Measurements from ENCODE around the gene SCIN.

SCIN gene

GRCh38 chr7:12565873-12566272, 4.6 kb upstream of the SCIN start:
- no peak overlapping the region for H3K27ac ChIP-seq (ENCODE audit: insufficient read depth, low read length, poor library complexity, severe bottlenecking)
- no peaks in the 10 kb centered on the region for H3K9me3 ChIP-seq (ENCODE audit: control insufficient read depth, low read length)

GRCh38 chr7:12567015-12567414, 3.5 kb upstream of the SCIN start:
- H3K4me1 ChIP-seq (ENCODE audit: control insufficient read depth, insufficient read depth, low read length, poor library complexity, severe bottlenecking) = peaks cover 12% of the 10 kb centered on the region
- H3K36me3 ChIP-seq (ENCODE audit: control insufficient read depth, insufficient read depth, low read length) = no peaks in the 10 kb centered on the region
- no peak overlapping the region for H3K27ac ChIP-seq (ENCODE audit: insufficient read depth, low read length, poor library complexity, severe bottlenecking)
- H3K4me3 ChIP-seq (ENCODE audit: insufficient read depth, low read depth, low read length, poor library complexity, severe bottlenecking) = no peak overlapping the region
- no peak for DNase-seq
- H3K27me3 ChIP-seq (replicated peaks; ENCODE audit: control insufficient read depth, insufficient read depth, low read length, poor library complexity, severe bottlenecking) = peaks cover 10% of the 10 kb centered on the region
- no peaks in the 10 kb centered on the region for H3K9me3 ChIP-seq (ENCODE audit: control insufficient read depth, low read length)

More at GRCh38 chr7:12565873-12566272, 4.6 kb upstream of the SCIN start:
- Histone ChIP-seq H3K4me1 (ENCODE audit: control insufficient read depth, insufficient read depth, low read length, poor library complexity, severe bottlenecking) (peaks cover 9% of the 10 kb centered on the region), H3K27me3 (replicated peaks; ENCODE audit: control insufficient read depth, insufficient read depth, low read length, poor library complexity, severe bottlenecking) (peaks cover 9% of the 10 kb centered on the region), H3K36me3 (ENCODE audit: control insufficient read depth, insufficient read depth, low read length) (no peaks in the 10 kb centered on the region), H3K4me3 (ENCODE audit: insufficient read depth, low read depth, low read length, poor library complexity, severe bottlenecking) (no peak overlapping the region)
- no peak for DNase-seq

- Histone ChIP-seq H3K4me3 (ENCODE audit: insufficient read depth, low read depth, low read length, poor library complexity, severe bottlenecking) (no peak overlapping the region), H3K27me3 (replicated peaks; ENCODE audit: control insufficient read depth, insufficient read depth, low read length, poor library complexity, severe bottlenecking) (peaks cover 13% of the 10 kb centered on the region), H3K27ac (ENCODE audit: insufficient read depth, low read length, poor library complexity, severe bottlenecking) (no peak overlapping the region), H3K4me1 (ENCODE audit: control insufficient read depth, insufficient read depth, low read length, poor library complexity, severe bottlenecking) (peaks cover 12% of the 10 kb centered on the region), H3K9me3 (ENCODE audit: control insufficient read depth, low read length) (no peaks in the 10 kb centered on the region), H3K36me3 (ENCODE audit: control insufficient read depth, insufficient read depth, low read length) (no peaks in the 10 kb centered on the region)
- no peak for DNase-seq
These were observed 847 bp upstream of the SCIN start for GRCh38 chr7:12569673-12570072.

GRCh38 chr7:12570168-12570533, 369 bp upstream of the SCIN start:
- Histone ChIP-seq H3K9me3 (ENCODE audit: control insufficient read depth, low read length) (no peaks in the 10 kb centered on the region), H3K4me3 (ENCODE audit: insufficient read depth, low read depth, low read length, poor library complexity, severe bottlenecking) (peak overlapping the region; percentile 48), H3K4me1 (ENCODE audit: control insufficient read depth, insufficient read depth, low read length, poor library complexity, severe bottlenecking) (peaks cover 12% of the 10 kb centered on the region), H3K27me3 (replicated peaks; ENCODE audit: control insufficient read depth, insufficient read depth, low read length, poor library complexity, severe bottlenecking) (peaks cover 13% of the 10 kb centered on the region), H3K27ac (ENCODE audit: insufficient read depth, low read length, poor library complexity, severe bottlenecking) (no peak overlapping the region), H3K36me3 (ENCODE audit: control insufficient read depth, insufficient read depth, low read length) (no peaks in the 10 kb centered on the region)
- DNase-seq = no peak

- Histone ChIP-seq H3K36me3 (ENCODE audit: control insufficient read depth, insufficient read depth, low read length) (no peaks in the 10 kb centered on the region), H3K27me3 (replicated peaks; ENCODE audit: control insufficient read depth, insufficient read depth, low read length, poor library complexity, severe bottlenecking) (peaks cover 13% of the 10 kb centered on the region), H3K9me3 (ENCODE audit: control insufficient read depth, low read length) (no peaks in the 10 kb centered on the region), H3K4me1 (ENCODE audit: control insufficient read depth, insufficient read depth, low read length, poor library complexity, severe bottlenecking) (peaks cover 12% of the 10 kb centered on the region), H3K27ac (ENCODE audit: insufficient read depth, low read length, poor library complexity, severe bottlenecking) (no peak overlapping the region), H3K4me3 (ENCODE audit: insufficient read depth, low read depth, low read length, poor library complexity, severe bottlenecking) (no peak overlapping the region)
- DNase-seq = no peak
These were observed 1.2 kb downstream of the SCIN start for GRCh38 chr7:12571691-12572090.

- Histone ChIP-seq H3K9me3 (ENCODE audit: control insufficient read depth, low read length) (no peaks in the 10 kb centered on the region), H3K4me3 (ENCODE audit: insufficient read depth, low read depth, low read length, poor library complexity, severe bottlenecking) (no peak overlapping the region), H3K27ac (ENCODE audit: insufficient read depth, low read length, poor library complexity, severe bottlenecking) (no peak overlapping the region), H3K27me3 (replicated peaks; ENCODE audit: control insufficient read depth, insufficient read depth, low read length, poor library complexity, severe bottlenecking) (peaks cover 13% of the 10 kb centered on the region), H3K36me3 (ENCODE audit: control insufficient read depth, insufficient read depth, low read length) (no peaks in the 10 kb centered on the region), H3K4me1 (ENCODE audit: control insufficient read depth, insufficient read depth, low read length, poor library complexity, severe bottlenecking) (peaks cover 12% of the 10 kb centered on the region)
- DNase-seq = no peak
These were observed 2.5 kb downstream of the SCIN start for GRCh38 chr7:12572941-12573575.

- no peak overlapping the region for H3K27ac ChIP-seq (ENCODE audit: insufficient read depth, low read length, poor library complexity, severe bottlenecking)
- DNase-seq = no peak
- H3K4me1 ChIP-seq (ENCODE audit: control insufficient read depth, insufficient read depth, low read length, poor library complexity, severe bottlenecking) = peaks cover 12% of the 10 kb centered on the region
These were observed 3.4 kb downstream of the SCIN start for GRCh38 chr7:12573885-12574284.

GRCh38 chr7:12578930-12579640, 8.6 kb downstream of the SCIN start:
- H3K27me3 ChIP-seq (replicated peaks; ENCODE audit: control insufficient read depth, insufficient read depth, low read length, poor library complexity, severe bottlenecking) = no peaks in the 10 kb centered on the region
- H3K36me3 ChIP-seq (ENCODE audit: control insufficient read depth, insufficient read depth, low read length) = no peaks in the 10 kb centered on the region
- no peaks in the 10 kb centered on the region for H3K9me3 ChIP-seq (ENCODE audit: control insufficient read depth, low read length)
- no peaks in the 10 kb centered on the region for H3K4me1 ChIP-seq (ENCODE audit: control insufficient read depth, insufficient read depth, low read length, poor library complexity, severe bottlenecking)
- no peak for DNase-seq
- no peak overlapping the region for H3K27ac ChIP-seq (ENCODE audit: insufficient read depth, low read length, poor library complexity, severe bottlenecking)
- H3K4me3 ChIP-seq (ENCODE audit: insufficient read depth, low read depth, low read length, poor library complexity, severe bottlenecking) = no peak overlapping the region

More at GRCh38 chr7:12573885-12574284, 3.4 kb downstream of the SCIN start:
- no peaks in the 10 kb centered on the region for H3K9me3 ChIP-seq (ENCODE audit: control insufficient read depth, low read length)
- no peak overlapping the region for H3K4me3 ChIP-seq (ENCODE audit: insufficient read depth, low read depth, low read length, poor library complexity, severe bottlenecking)
- H3K36me3 ChIP-seq (ENCODE audit: control insufficient read depth, insufficient read depth, low read length) = no peaks in the 10 kb centered on the region
- peaks cover 13% of the 10 kb centered on the region for H3K27me3 ChIP-seq (replicated peaks; ENCODE audit: control insufficient read depth, insufficient read depth, low read length, poor library complexity, severe bottlenecking)

GRCh38 chr7:12581897-12582296, 11.4 kb downstream of the SCIN start:
- DNase-seq = no peak
- Histone ChIP-seq H3K4me3 (ENCODE audit: insufficient read depth, low read depth, low read length, poor library complexity, severe bottlenecking) (no peak overlapping the region), H3K9me3 (ENCODE audit: control insufficient read depth, low read length) (no peaks in the 10 kb centered on the region), H3K4me1 (ENCODE audit: control insufficient read depth, insufficient read depth, low read length, poor library complexity, severe bottlenecking) (no peaks in the 10 kb centered on the region), H3K27ac (ENCODE audit: insufficient read depth, low read length, poor library complexity, severe bottlenecking) (no peak overlapping the region), H3K36me3 (ENCODE audit: control insufficient read depth, insufficient read depth, low read length) (no peaks in the 10 kb centered on the region), H3K27me3 (replicated peaks; ENCODE audit: control insufficient read depth, insufficient read depth, low read length, poor library complexity, severe bottlenecking) (no peaks in the 10 kb centered on the region)

GRCh38 chr7:12582362-12582761, 11.8 kb downstream of the SCIN start:
- H3K27ac ChIP-seq (ENCODE audit: insufficient read depth, low read length, poor library complexity, severe bottlenecking) = no peak overlapping the region
- no peaks in the 10 kb centered on the region for H3K27me3 ChIP-seq (replicated peaks; ENCODE audit: control insufficient read depth, insufficient read depth, low read length, poor library complexity, severe bottlenecking)
- no peaks in the 10 kb centered on the region for H3K9me3 ChIP-seq (ENCODE audit: control insufficient read depth, low read length)
- no peak for DNase-seq
- H3K4me1 ChIP-seq (ENCODE audit: control insufficient read depth, insufficient read depth, low read length, poor library complexity, severe bottlenecking) = no peaks in the 10 kb centered on the region
- no peak overlapping the region for H3K4me3 ChIP-seq (ENCODE audit: insufficient read depth, low read depth, low read length, poor library complexity, severe bottlenecking)
- no peaks in the 10 kb centered on the region for H3K36me3 ChIP-seq (ENCODE audit: control insufficient read depth, insufficient read depth, low read length)

All from effector memory CD4-positive, alpha-beta T cell (primary cell).